Cerebellar cortex (tissue), 1 donor: Measurements from ENCODE around the gene SNX1.
"Not testable (repeated sequence)": the region's sequence is repeated elsewhere in the genome, so short reads cannot be mapped to it uniquely, and the experiment has no call there.

Source experiments
- DNase-seq: peaks from one replicate; pipeline ENCODE4 v3.0.0-alpha.2; 2015; ENCODE audit warnings: low spot score

The SNX1 gene

GRCh38 chr15:64112904-64113303, 17.1 kb downstream of the SNX1 start:
- no peak for DNase-seq

GRCh38 chr15:64117759-64118487, 22.1 kb downstream of the SNX1 start:
- no peak for DNase-seq

- DNase-seq, result not testable (repeated sequence)
These were observed 24.5 kb downstream of the SNX1 start for GRCh38 chr15:64120322-64120721.

- no peak for DNase-seq
These were observed 25.8 kb downstream of the SNX1 start for GRCh38 chr15:64121614-64122013.

- DNase-seq, result no peak
These were observed 26.7 kb downstream of the SNX1 start for GRCh38 chr15:64122444-64122843.

- DNase-seq, result no peak
These were observed 27.2 kb downstream of the SNX1 start for GRCh38 chr15:64122936-64123351.

GRCh38 chr15:64125978-64126377, 30.2 kb downstream of the SNX1 start:
- DNase-seq, result no peak

- no peak for DNase-seq
These were observed 31.9 kb downstream of the SNX1 start for GRCh38 chr15:64127521-64128270.

- no peak for DNase-seq
These were observed 34.4 kb downstream of the SNX1 start for GRCh38 chr15:64130159-64130558.

GRCh38 chr15:64131547-64131946, 35.8 kb downstream of the SNX1 start:
- no peak for DNase-seq

GRCh38 chr15:64132217-64132616, 36.4 kb downstream of the SNX1 start:
- no peak for DNase-seq

- no peak for DNase-seq
These were observed 38.0 kb downstream of the SNX1 start for GRCh38 chr15:64133623-64134344.

GRCh38 chr15:64134345-64134829, 38.6 kb downstream of the SNX1 start:
- peak; percentile 54 for DNase-seq

GRCh38 chr15:64136347-64136746, 40.6 kb downstream of the SNX1 start:
- no peak for DNase-seq

- no peak for DNase-seq
These were observed 41.5 kb downstream of the SNX1 start for GRCh38 chr15:64137226-64137833.

GRCh38 chr15:64138331-64138941, 42.7 kb downstream of the SNX1 start:
- DNase-seq, result no peak

- no peak for DNase-seq
These were observed 46.2 kb downstream of the SNX1 start for GRCh38 chr15:64141798-64142512.

- DNase-seq, result no peak
These were observed 47.5 kb downstream of the SNX1 start for GRCh38 chr15:64143276-64143675.

GRCh38 chr15:64144192-64144564, 48.4 kb downstream of the SNX1 start:
- no peak for DNase-seq

GRCh38 chr15:64144565-64145281, 48.9 kb downstream of the SNX1 start:
- no peak for DNase-seq

- DNase-seq, result no peak
These were observed 50.3 kb downstream of the SNX1 start for GRCh38 chr15:64146041-64146440.
